Large intestine (tissue), 3 donors: Measurements from ENCODE around the gene LPIN2. TPM values are rescaled to one million over a fixed set of nuclear protein-coding genes. Genes with fewer than 3 reads are reported as not detected.

Source experiments
- DNase-seq, 2 donors: peaks; one replicate each; pipeline versions ENCODE4 v3.0.0 to v3.0.0-alpha.2; 2013
- H3K27ac ChIP-seq: one replicate; pipeline ENCODE4 v1.5.1; 2013; ENCODE audit warnings: low read length
- H3K27me3 ChIP-seq: 2 replicates; pipeline ENCODE4 v1.6.1; 2013; ENCODE audit warnings: low read length; ENCODE audit not compliant: control insufficient read depth, insufficient read depth
- H3K36me3 ChIP-seq: 2 replicates; pipeline ENCODE4 v1.6.1; 2013; ENCODE audit warnings: low read length; ENCODE audit not compliant: control insufficient read depth, insufficient read depth
- H3K4me1 ChIP-seq: one replicate; pipeline ENCODE4 v1.6.1; 2013; ENCODE audit warnings: low read length; ENCODE audit not compliant: control insufficient read depth, insufficient read depth
- H3K4me3 ChIP-seq: one replicate; pipeline ENCODE4 v1.5.1; 2013; ENCODE audit warnings: low read length
- H3K9me3 ChIP-seq: one replicate; pipeline ENCODE4 v1.6.1; 2013; ENCODE audit warnings: mild to moderate bottlenecking, low read depth, low read length, moderate library complexity; ENCODE audit not compliant: control insufficient read depth
- WGBS: methylation state at CpG from one replicate; pipeline ENCODE4 v1.1.5; 2013; ENCODE audit warnings: low lambda C conversion rate; ENCODE audit not compliant: insufficient coverage; 5-methylcytosine and 5-hydroxymethylcytosine counted together
- polyA plus RNA-seq: library from polyadenylated mRNA; unstranded; fragments of 120-200 nt; gene quantifications from one replicate; pipeline ENCODE4 v1.2.1, GENCODE V29; 2013

LPIN2 gene
- polyA plus RNA-seq, 1 donor: 54.1 TPM

DNA sequence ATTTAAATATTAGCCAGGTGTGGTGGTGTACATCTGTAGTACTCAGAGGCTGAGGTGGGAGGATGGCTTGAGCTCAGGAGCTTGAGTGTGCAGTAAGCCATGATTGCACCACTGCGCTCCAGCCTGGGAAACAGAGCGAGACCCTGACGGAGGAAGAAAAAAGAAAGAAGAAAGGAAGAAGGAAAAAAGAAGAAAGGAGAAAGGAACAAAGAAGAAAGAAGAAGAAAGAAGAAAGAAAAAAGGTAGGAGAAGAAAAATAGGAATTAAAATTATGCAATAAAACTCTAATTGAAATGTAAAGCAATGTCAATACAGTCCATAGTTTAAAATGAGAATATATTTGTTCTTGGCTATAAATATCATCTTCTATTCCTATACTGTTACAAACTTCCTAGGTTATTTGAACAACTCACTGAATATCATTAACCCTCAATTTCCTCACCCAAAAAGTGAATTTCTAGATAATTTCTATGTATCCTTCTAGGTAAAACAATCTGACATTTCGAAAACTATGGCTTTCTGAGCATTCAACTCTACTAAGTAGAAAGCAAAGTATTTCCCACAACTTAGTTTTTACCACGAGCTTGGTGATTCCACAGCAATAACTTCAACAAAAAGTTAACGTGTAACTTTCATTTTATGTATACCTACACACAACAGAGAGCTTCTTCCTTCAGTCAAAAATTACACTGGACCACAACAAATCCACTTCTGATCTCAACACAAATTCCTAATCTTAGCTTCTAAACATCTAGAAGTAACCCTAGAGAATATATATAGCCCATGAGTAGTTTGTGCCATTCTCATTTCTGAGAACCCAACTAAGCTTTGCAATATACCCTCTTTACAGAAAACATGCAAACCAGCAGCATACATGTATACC is 19.7 kb downstream of the LPIN2 start:
- Histone ChIP-seq H3K36me3 (no peaks in the 10 kb centered on the region), H3K27ac (no peak overlapping the region), H3K9me3 (no peaks in the 10 kb centered on the region), H3K4me3 (no peak overlapping the region), H3K27me3 (no peaks in the 10 kb centered on the region), H3K4me1 (peaks cover 8% of the 10 kb centered on the region)
- DNase-seq: no peak
- WGBS: 100% methylated on average over 4 of the region's 6 CpGs

DNA sequence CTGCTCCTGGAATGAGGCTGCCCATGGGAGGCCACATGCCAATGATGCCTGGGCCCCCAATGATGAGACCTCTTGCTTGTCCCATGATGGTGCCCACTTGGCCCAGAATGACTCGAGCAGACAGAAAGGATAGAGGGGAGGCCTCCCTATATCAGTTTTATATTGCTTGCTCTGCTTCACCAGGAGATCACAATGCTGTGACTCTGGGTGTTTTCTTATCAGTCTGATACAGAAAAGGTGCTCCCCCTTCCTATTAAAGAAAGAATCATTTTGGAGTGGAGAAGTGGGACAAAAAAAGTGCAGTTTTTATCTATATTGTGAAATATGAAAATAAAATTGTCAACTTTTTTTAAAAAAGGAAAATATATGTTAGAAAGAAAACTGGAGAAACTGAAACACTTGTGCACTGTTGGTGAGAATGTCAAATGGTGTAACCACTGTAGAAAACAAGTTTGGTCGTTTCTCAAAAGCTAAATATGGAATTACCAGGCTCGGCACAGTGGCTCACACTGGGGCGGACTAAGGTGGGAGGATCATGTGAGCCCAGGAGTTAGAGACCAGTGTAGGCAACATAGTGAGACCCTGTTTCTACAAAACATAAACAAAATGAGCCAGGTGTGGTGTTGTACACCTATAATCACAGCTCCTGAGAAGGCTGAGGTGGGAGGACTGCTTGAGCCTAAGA is 21.8 kb downstream of the LPIN2 start:
- no peaks in the 10 kb centered on the region for H3K36me3 ChIP-seq
- H3K4me1 ChIP-seq: peaks cover 11% of the 10 kb centered on the region
- H3K27ac ChIP-seq: no peak overlapping the region
- no peak for DNase-seq
- no CpG with 5 or more reads among the region's 4 CpGs for WGBS
- H3K9me3 ChIP-seq: no peaks in the 10 kb centered on the region
- H3K27me3 ChIP-seq: no peaks in the 10 kb centered on the region
- no peak overlapping the region for H3K4me3 ChIP-seq

GRCh38 chr18:2987876-2988790 is 24.8 kb downstream of the LPIN2 start:
- Histone ChIP-seq H3K4me1 (peaks cover 32% of the 10 kb centered on the region), H3K9me3 (no peaks in the 10 kb centered on the region), H3K4me3 (no peak overlapping the region), H3K27ac (no peak overlapping the region), H3K36me3 (no peaks in the 10 kb centered on the region), H3K27me3 (no peaks in the 10 kb centered on the region)
- DNase-seq: no peak
- WGBS: no CpG with 5 or more reads among the region's 5 CpGs

DNA sequence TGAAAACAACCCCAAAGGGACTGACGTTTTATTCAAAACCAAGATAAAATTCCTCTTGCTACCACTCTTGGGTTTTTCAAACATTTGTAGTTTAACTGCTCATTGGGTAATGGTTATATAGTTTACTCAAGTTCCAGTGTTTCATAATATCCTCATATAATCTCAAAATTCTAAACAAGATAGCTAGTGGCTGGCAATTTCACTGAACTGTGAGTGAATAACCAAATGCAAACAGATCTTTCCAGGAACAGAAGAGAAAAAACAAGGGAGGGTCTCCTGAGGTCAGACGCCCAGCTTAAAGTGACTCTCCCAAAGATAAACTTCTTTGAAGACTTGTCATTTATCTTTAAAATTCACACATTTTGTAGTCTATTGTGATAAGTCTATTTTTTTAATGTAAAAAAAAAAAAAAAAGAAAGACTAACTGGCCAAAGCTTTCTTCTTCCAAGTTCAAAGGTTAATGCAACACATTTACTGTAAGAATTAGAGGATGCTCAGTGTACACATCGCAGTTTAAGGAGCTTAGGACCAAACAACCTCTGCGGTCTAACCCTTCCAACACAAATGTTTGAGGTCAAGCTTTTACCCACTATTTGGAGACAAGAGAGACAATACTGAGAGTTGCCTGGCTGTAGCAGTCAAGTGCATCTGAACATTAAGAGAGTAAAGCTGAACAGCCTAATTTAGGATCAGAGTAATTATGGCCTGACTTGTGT is 26.6 kb downstream of the LPIN2 start:
- peak in 1 of 2 donors; percentile 63 for DNase-seq
- Histone ChIP-seq H3K4me1 (peaks cover 39% of the 10 kb centered on the region), H3K36me3 (no peaks in the 10 kb centered on the region), H3K27me3 (no peaks in the 10 kb centered on the region), H3K9me3 (no peaks in the 10 kb centered on the region), H3K27ac (peak overlapping the region; percentile 90), H3K4me3 (no peak overlapping the region)
- WGBS: 20% methylated on average over 1 of the region's 4 CpGs

GRCh38 chr18:2985628-2986027 is 27.3 kb downstream of the LPIN2 start:
- H3K4me1 ChIP-seq: peaks cover 45% of the 10 kb centered on the region

GRCh38 chr18:2984703-2985261 is 28.2 kb downstream of the LPIN2 start:
- peaks cover 54% of the 10 kb centered on the region for H3K4me1 ChIP-seq
- WGBS: no CpG with 5 or more reads among the region's 2 CpGs
- H3K27me3 ChIP-seq: no peaks in the 10 kb centered on the region
- no peak overlapping the region for H3K4me3 ChIP-seq
- H3K9me3 ChIP-seq: no peaks in the 10 kb centered on the region
- peak; percentile 93 to 97 for DNase-seq
- H3K27ac ChIP-seq: peak overlapping the region; percentile 90
- H3K36me3 ChIP-seq: no peaks in the 10 kb centered on the region

More at GRCh38 chr18:2985628-2986027, 27.3 kb downstream of the LPIN2 start:
- Histone ChIP-seq H3K27ac (peak overlapping the region; percentile 90), H3K36me3 (no peaks in the 10 kb centered on the region), H3K9me3 (no peaks in the 10 kb centered on the region), H3K4me3 (no peak overlapping the region), H3K27me3 (no peaks in the 10 kb centered on the region)
- WGBS: 60% methylated on average over 1 of the region's 2 CpGs
- peak in 1 of 2 donors; percentile 55 for DNase-seq

DNA sequence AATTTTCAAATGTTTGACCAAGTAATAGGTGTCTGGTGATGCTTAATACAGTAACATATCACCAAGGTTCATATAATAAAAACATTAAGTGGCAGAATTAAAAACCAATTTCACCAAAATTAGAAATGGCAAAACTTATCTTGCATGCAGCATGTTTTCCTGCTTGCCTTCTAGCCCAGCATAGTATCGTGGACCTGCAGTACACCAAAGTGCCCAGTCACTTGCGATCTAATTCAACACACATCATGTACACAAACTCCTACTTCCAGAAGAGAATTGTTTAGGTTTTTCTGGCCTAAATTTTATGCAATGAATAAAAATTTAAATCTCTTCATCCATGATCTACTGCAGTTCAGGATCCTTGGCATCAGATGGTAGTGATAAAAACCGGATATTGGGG is 28.9 kb downstream of the LPIN2 start:
- WGBS: 50% methylated on average over 1 of the region's 3 CpGs
- Histone ChIP-seq H3K36me3 (no peaks in the 10 kb centered on the region), H3K9me3 (no peaks in the 10 kb centered on the region), H3K27me3 (no peaks in the 10 kb centered on the region), H3K27ac (peak overlapping the region; percentile 90), H3K4me1 (peaks cover 57% of the 10 kb centered on the region), H3K4me3 (no peak overlapping the region)
- no peak for DNase-seq

GRCh38 chr18:2983296-2983695 is 29.6 kb downstream of the LPIN2 start:
- Histone ChIP-seq H3K27ac (peak overlapping the region; percentile 90), H3K9me3 (no peaks in the 10 kb centered on the region), H3K27me3 (no peaks in the 10 kb centered on the region), H3K36me3 (no peaks in the 10 kb centered on the region), H3K4me3 (no peak overlapping the region), H3K4me1 (peaks cover 64% of the 10 kb centered on the region)
- no peak for DNase-seq
- WGBS: no CpG with 5 or more reads among the region's 2 CpGs

DNA sequence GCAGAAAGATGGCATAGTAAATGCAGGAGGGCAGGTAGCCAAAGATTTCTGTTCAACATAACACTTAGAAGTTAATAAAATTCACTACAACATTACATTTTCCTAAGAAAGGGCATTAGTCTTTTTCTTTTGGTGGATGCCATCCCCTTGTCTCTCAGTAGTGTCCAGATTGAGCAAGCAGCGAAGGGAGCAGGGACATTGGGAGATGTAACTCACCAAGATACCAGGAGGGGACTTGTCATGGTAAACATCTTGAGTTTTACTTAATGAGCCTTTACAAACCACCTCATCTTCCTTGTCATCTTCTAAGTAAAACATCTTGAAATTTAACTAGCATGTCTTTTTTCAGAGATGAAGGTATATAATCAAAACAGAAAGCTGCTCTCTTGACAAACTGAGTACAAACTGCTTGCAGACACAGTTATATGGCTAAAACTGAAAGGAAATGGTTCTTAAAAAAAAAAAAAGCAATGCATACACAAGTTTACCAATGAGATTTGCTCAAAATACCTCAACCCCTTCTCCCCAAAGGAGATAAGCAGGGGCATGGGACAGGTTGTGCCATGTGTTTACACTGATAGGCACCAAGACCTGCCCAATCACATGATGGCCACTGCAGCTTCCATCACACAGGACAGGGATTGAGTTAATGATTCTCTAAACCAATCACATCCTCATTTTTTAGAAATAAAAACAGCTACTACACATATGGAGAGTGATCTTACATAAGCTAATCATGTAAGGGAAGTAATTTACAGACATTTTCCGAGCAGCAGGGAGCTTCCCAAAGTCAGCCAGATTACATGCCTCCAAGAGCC is 30.3 kb downstream of the LPIN2 start:
- Histone ChIP-seq H3K27me3 (no peaks in the 10 kb centered on the region), H3K4me1 (peaks cover 66% of the 10 kb centered on the region), H3K4me3 (peak overlapping the region; percentile 30), H3K27ac (peak overlapping the region; percentile 90), H3K9me3 (no peaks in the 10 kb centered on the region), H3K36me3 (no peaks in the 10 kb centered on the region)
- WGBS: 100% methylated on average over 1 of the region's 2 CpGs
- DNase-seq: peak; percentile 86 to 90
